Transverse colon (tissue), 4 donors: ENCODE measurements around the gene HES3. TPM values are rescaled to one million over a fixed set of nuclear protein-coding genes. Genes with fewer than 3 reads are reported as not detected.

Experiments used
- DNase-seq: peaks from one replicate; pipeline ENCODE4 v3.0.0-alpha.2; 2019
- H3K27ac ChIP-seq, 4 donors: fragments of 200-600 bp; sonication (generic); 2 replicates each; pipeline ENCODE4 v1.5.1; 2016 to 2018; ENCODE audit warnings: inconsistent platforms in 4 of 4
- H3K27me3 ChIP-seq: fragments of 200-600 bp; sonication (generic); 2 replicates; pipeline ENCODE4 v1.5.1; 2017; ENCODE audit warnings: inconsistent platforms
- H3K36me3 ChIP-seq, 4 donors: fragments of 200-600 bp; sonication (generic); 2 replicates each; pipeline ENCODE4 v1.5.1; 2017 to 2019; ENCODE audit warnings: inconsistent platforms in 4 of 4
- H3K4me1 ChIP-seq, 4 donors: fragments of 200-600 bp; sonication (generic); 2 replicates each; pipeline ENCODE4 v1.5.1; 2017 to 2020; ENCODE audit warnings: inconsistent platforms in 4 of 4
- H3K4me3 ChIP-seq, 4 donors: fragments of 200-600 bp; sonication (generic); 1 replicate in 1 of 4; 2 replicates in 3 of 4; pipeline versions ENCODE4 v1.5.1 to v1.6.1; 2017 to 2019; ENCODE audit warnings: inconsistent platforms in 4 of 4
- H3K9me3 ChIP-seq, 2 donors: fragments of 200-600 bp; sonication (generic); 2 replicates each; pipeline ENCODE4 v1.5.1; 2017 to 2019; ENCODE audit warnings: inconsistent platforms in 2 of 2
- CTCF ChIP-seq, 5 experiments: fragments of 200-600 bp in 3 of 5; fragments of 450-650 bp in 2 of 5; sonication (generic) in 3 of 5; IDR thresholded peaks; 1 replicate in 2 of 5; 2 replicates in 3 of 5; pipeline ENCODE4 v1.5.1; 2016 to 2017; ENCODE audit warnings: antibody characterized with exemption in 5 of 5, inconsistent platforms in 3 of 5, mild to moderate bottlenecking in 2 of 5, moderate library complexity in 1 of 5
- EP300 ChIP-seq: sonication (generic); formaldehyde crosslinking; IDR thresholded peaks from one replicate; pipeline ENCODE4 v1.6.1; 2017; ENCODE audit warnings: antibody characterized with exemption, low read depth
- POLR2A ChIP-seq: fragments of 450-650 bp; IDR thresholded peaks from one replicate; pipeline ENCODE4 v1.6.1; 2016; ENCODE audit warnings: antibody characterized with exemption, mild to moderate bottlenecking, moderate library complexity
- POLR2AphosphoS5 ChIP-seq, 3 donors: sonication (generic); formaldehyde crosslinking; IDR thresholded peaks; one replicate each; pipeline ENCODE4 v1.6.1; 2016; ENCODE audit warnings: antibody characterized with exemption in 3 of 3
- WGBS, 2 donors: methylation state at CpG; one replicate each; pipeline ENCODE4 v1.1.5; 2018; ENCODE audit warnings: low coverage in 1 of 2; 5-methylcytosine and 5-hydroxymethylcytosine counted together
- in situ Hi-C, 4 donors: fragments of 200-750 bp; cut with MboI; loops; one replicate each; pipeline versions ENCODE4 v1.15.0 to v1.15.1; 2017; ENCODE audit warnings: low sequenced_read_pairs in 3 of 4, low pct_ligation_motif_present in 1 of 4, low pct_unique_long_range_greater_than_20kb in 1 of 4
- intact Hi-C: fragments of 100-400 bp; cut with DNase I; formaldehyde crosslinking; loops from one replicate; pipeline ENCODE4 v1.15.1; 2023; ENCODE audit warnings: low total_unique reads
- total RNA-seq, 4 donors: library from RNA; depleted of rRNA; stranded (reverse); fragments of >200 nt; gene quantifications; one replicate each; pipeline ENCODE4 v1.1.0, GENCODE V29; 2016

HES3 gene
- total RNA-seq = not detected

- peaks cover 98% of the 10 kb centered on the region for H3K27me3 ChIP-seq
- TF ChIP-seq POLR2A = no peak
- no peak for TF ChIP-seq CTCF (IDR thresholded peaks at IDR 0.05)
- no peak for TF ChIP-seq EP300
- no peak for TF ChIP-seq POLR2AphosphoS5 (IDR thresholded peaks at IDR 0.05)
Observed at GRCh38 chr1:6243993-6244392, at the start of gene HES3. HES3 (plus strand) TSS chr1:6244179; CDS start chr1:6244366, 187 bp downstream.

GRCh38 chr1:6197746-6198427, 46.1 kb upstream of the HES3 start:
- intact Hi-C loops = no loop called here
- Histone ChIP-seq H3K4me1 (peaks cover 13 to 30% (median 19%) of the 10 kb centered on the region in 4 donors), H3K36me3 (peaks cover 0 to 40% (median 19%) of the 10 kb centered on the region in 4 donors), H3K27me3 (no peaks in the 10 kb centered on the region), H3K4me3 (peak overlapping the region in 3 of 4 donors; percentile 93 to 99 (median 94)), H3K27ac (peak overlapping the region in 1 of 4 donors; percentile 89), H3K9me3 (no peaks in the 10 kb centered on the region)
- DNase-seq = no peak
- WGBS, 2 donors = 53 to 59% methylated on average over 5 to 6 of the region's 6 CpGs
- no peak for TF ChIP-seq POLR2AphosphoS5 (IDR thresholded peaks at IDR 0.05)
- no peak for TF ChIP-seq POLR2A
- TF ChIP-seq CTCF (IDR thresholded peaks at IDR 0.05) = no peak
- no peak for TF ChIP-seq EP300
- in situ Hi-C loops = no loop called here

More at GRCh38 chr1:6243993-6244392, at the start of gene HES3:
- Histone ChIP-seq H3K9me3 (no peaks in the 10 kb centered on the region), H3K27ac (no peak within 1 kb of the TSS), H3K4me3 (no peak within 1 kb of the TSS), H3K4me1 (peaks cover 17 to 35% (median 33%) of the 10 kb centered on the region in 4 donors), H3K36me3 (no peaks in the 10 kb centered on the region)
- DNase-seq = no peak
- 16% methylated on average over 10 of the region's 16 CpGs; no CpG with 5 or more reads in 1 of the 2 donors for WGBS, 2 donors
- in situ Hi-C loops (loop anchor here in 2 of 4 donors (10.0 to 25.0 kb wide), 2 partner anchors 101 to 168 kb away; partner anchors contain the start of genes ESPN (in 1 of the 2) and HES2 (in 1 of the 2)), intact Hi-C loops (no loop called here)

- peak overlapping the region; percentile 87 to 99 (median 94) for H3K4me3 ChIP-seq
- no peaks in the 10 kb centered on the region for H3K27me3 ChIP-seq
- H3K36me3 ChIP-seq = peaks cover 0 to 32% (median 15%) of the 10 kb centered on the region in 4 donors
- TF ChIP-seq POLR2AphosphoS5 (IDR thresholded peaks at IDR 0.05) = no peak
- TF ChIP-seq POLR2A = no peak
- no peak for TF ChIP-seq CTCF (IDR thresholded peaks at IDR 0.05)
- TF ChIP-seq EP300 = no peak
- H3K4me1 ChIP-seq = peaks cover 13 to 30% (median 19%) of the 10 kb centered on the region in 4 donors
- no peaks in the 10 kb centered on the region for H3K9me3 ChIP-seq
- peak overlapping the region; percentile 81 to 89 (median 88) for H3K27ac ChIP-seq
- 0% methylated on average over 2 to 28 of the region's 31 CpGs for WGBS, 2 donors
- intact Hi-C loops (no loop called here), in situ Hi-C loops (no loop called here)
- no peak for DNase-seq
Observed at GRCh38 chr1:6198646-6199297, 45.2 kb upstream of the HES3 start.
